Neural cell (in vitro differentiated cells): ENCODE data around the gene POU3F3. TPM values are rescaled to one million over a fixed set of nuclear protein-coding genes. Genes with fewer than 3 reads are reported as not detected.

ENCODE experiments used
- H2AFZ ChIP-seq: fragments of 200-600, 300-800 bp; sonication (generic), shearing (Covaris generic); 2 replicates; pipeline ENCODE4 v1.6.0; 2014; ENCODE audit warnings: low read depth, mild to moderate bottlenecking, antibody characterized with exemption, low read length, moderate library complexity
- H3F3A ChIP-seq: fragments of 200-600 bp; shearing (Covaris generic); 2 replicates; pipeline ENCODE4 v1.6.1; 2016; ENCODE audit warnings: mild to moderate bottlenecking, moderate library complexity, mixed read lengths, antibody characterized with exemption, low read length; ENCODE audit not compliant: insufficient read depth, poor library complexity, severe bottlenecking
- H3K27ac ChIP-seq: fragments of 200-600, 300-800 bp; sonication (generic), shearing (Covaris generic); 2 replicates; pipeline ENCODE4 v1.5.1; 2014; ENCODE audit warnings: mild to moderate bottlenecking, low read length, moderate library complexity
- H3K27me3 ChIP-seq: fragments of 300-800, 200-600 bp; sonication (generic), shearing (Covaris generic); 2 replicates; pipeline ENCODE4 v1.6.0; 2014; ENCODE audit warnings: mild to moderate bottlenecking, low read depth, low read length, moderate library complexity; ENCODE audit not compliant: insufficient read depth
- H3K36me3 ChIP-seq: fragments of 300-800, 200-600 bp; sonication (generic), shearing (Covaris generic); 2 replicates; pipeline ENCODE4 v1.5.1; 2014; ENCODE audit warnings: mild to moderate bottlenecking, antibody characterized with exemption, low read length, moderate library complexity; ENCODE audit not compliant: insufficient read depth
- H3K4me2 ChIP-seq: fragments of 300-800, 200-600 bp; sonication (generic), shearing (Covaris generic); 2 replicates; pipeline ENCODE4 v1.6.0; 2014; ENCODE audit warnings: mild to moderate bottlenecking, low read length
- H3K4me3 ChIP-seq: fragments of 300-800, 200-600 bp; sonication (generic), shearing (Covaris generic); 2 replicates; pipeline ENCODE4 v1.5.1; 2014; ENCODE audit warnings: mild to moderate bottlenecking, low read length, moderate library complexity
- H3K79me2 ChIP-seq: fragments of 200-600 bp; shearing (Covaris generic); replicated peaks from 2 replicates; pipeline ENCODE4 v1.6.0; 2014; ENCODE audit warnings: mild to moderate bottlenecking, low read length, moderate library complexity; ENCODE audit not compliant: insufficient read depth
- H3K9ac ChIP-seq: fragments of 300-800, 200-600 bp; sonication (generic), shearing (Covaris generic); 2 replicates; pipeline ENCODE4 v1.6.1; 2016; ENCODE audit warnings: mild to moderate bottlenecking, low read length, mixed read lengths
- H3K9me2 ChIP-seq: fragments of 200-600 bp; shearing (Covaris generic); 2 replicates; pipeline ENCODE4 v1.6.1; 2016; ENCODE audit warnings: mild to moderate bottlenecking, low read length, mixed read lengths; ENCODE audit not compliant: insufficient read depth
- H3K9me3 ChIP-seq: fragments of 200-600, 300-800 bp; sonication (generic), shearing (Covaris generic); 2 replicates; pipeline ENCODE4 v1.6.1; 2016; ENCODE audit warnings: mild to moderate bottlenecking, mixed run types, low read length, moderate library complexity, mixed read lengths
- H4K20me1 ChIP-seq: fragments of 200-600 bp; shearing (Covaris generic); 2 replicates; pipeline ENCODE4 v1.6.1; 2016; ENCODE audit warnings: mild to moderate bottlenecking, mixed run types; ENCODE audit not compliant: insufficient read depth
- CTCF ChIP-seq: fragments of 450-650 bp; IDR thresholded peaks from 2 replicates; pipeline ENCODE4 v1.5.1; 2014; ENCODE audit warnings: antibody characterized with exemption, mild to moderate bottlenecking, moderate library complexity; ENCODE audit not compliant: poor library complexity, severe bottlenecking
- EP300 ChIP-seq: fragments of 450-650 bp; conservative IDR thresholded peaks from 2 replicates; pipeline ENCODE4 v1.6.1; 2014; ENCODE audit warnings: antibody characterized with exemption, mild to moderate bottlenecking, moderate library complexity; ENCODE audit not compliant: poor library complexity, severe bottlenecking
- EZH2 ChIP-seq: fragments of 200-600, 300-800 bp; shearing (Covaris generic), sonication (generic); IDR thresholded peaks from 2 replicates; pipeline ENCODE4 v1.6.1; 2014; ENCODE audit warnings: antibody characterized with exemption, low read length, borderline replicate concordance, mild to moderate bottlenecking; ENCODE audit not compliant: insufficient read depth, poor library complexity, severe bottlenecking
- MXI1 ChIP-seq: fragments of 450-650 bp; conservative IDR thresholded peaks from 2 replicates; pipeline ENCODE4 v1.6.1; 2014; ENCODE audit warnings: antibody characterized with exemption, mild to moderate bottlenecking; ENCODE audit not compliant: poor library complexity, severe bottlenecking
- POLR2AphosphoS5 ChIP-seq: IDR thresholded peaks from 2 replicates; pipeline ENCODE4 v1.6.1; 2012
- RAD21 ChIP-seq: fragments of 450-650 bp; conservative IDR thresholded peaks from 2 replicates; pipeline ENCODE4 v1.6.1; 2014; ENCODE audit warnings: antibody characterized with exemption, mild to moderate bottlenecking, moderate library complexity
- REST ChIP-seq: IDR thresholded peaks from 2 replicates; pipeline ENCODE4 v1.6.1; 2012; ENCODE audit warnings: borderline replicate concordance
- SMC3 ChIP-seq: fragments of 450-650 bp; conservative IDR thresholded peaks from 2 replicates; pipeline ENCODE4 v1.6.1; 2014; ENCODE audit warnings: antibody characterized with exemption, mild to moderate bottlenecking, moderate library complexity; ENCODE audit not compliant: poor library complexity
- TAF1 ChIP-seq: IDR thresholded peaks from 2 replicates; pipeline ENCODE4 v1.6.1; 2012; ENCODE audit warnings: low read depth
- polyA plus RNA-seq: library from polyadenylated mRNA; depleted of rRNA; stranded (reverse); fragments of >200 nt; gene quantifications from 2 replicates; pipeline ENCODE4 v1.2.3, GENCODE V29; 2014

Gene POU3F3
- polyA plus RNA-seq, 1 donor from 2014 or later = 69.3 TPM

DNA sequence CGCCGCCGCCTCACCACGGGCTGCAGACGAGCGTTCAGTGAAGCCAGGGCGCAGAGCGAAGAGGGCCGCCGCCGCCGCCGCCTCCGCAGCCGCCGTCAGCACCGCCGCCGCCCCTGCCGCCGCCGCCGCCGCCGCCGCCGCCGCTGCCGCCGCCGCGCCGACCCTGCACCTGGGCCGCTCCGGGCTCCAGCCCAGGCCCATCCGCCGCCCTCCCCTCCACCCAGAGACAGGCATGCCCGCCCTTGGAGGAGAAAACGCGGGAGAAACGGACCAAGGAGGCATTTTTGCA is 3.0 kb downstream of the POU3F3 start:
- Histone ChIP-seq H3K4me2 (peak overlapping the region; percentile 95), H3K9ac (peak overlapping the region; percentile 89), H3K36me3 (peaks cover 4% of the 10 kb centered on the region), H3K4me3 (peak overlapping the region; percentile 88), H3K27me3 (no peaks in the 10 kb centered on the region), H3K9me2 (no peaks in the 10 kb centered on the region), H3K79me2 (peaks cover 67% of the 10 kb centered on the region), H4K20me1 (peaks cover 54% of the 10 kb centered on the region), H3K27ac (peak overlapping the region; percentile 94), H3K9me3 (no peaks in the 10 kb centered on the region), H2AFZ (no peak overlapping the region), H3F3A (peaks cover 3% of the 10 kb centered on the region)
- no peak for TF ChIP-seq SMC3
- no peak for TF ChIP-seq EZH2
- TF ChIP-seq MXI1 = no peak
- no peak for TF ChIP-seq TAF1
- no peak for TF ChIP-seq POLR2AphosphoS5
- no peak for TF ChIP-seq EP300
- no peak for TF ChIP-seq RAD21
- TF ChIP-seq REST = no peak
- TF ChIP-seq CTCF = no peak

- Histone ChIP-seq H3F3A (peaks cover 3% of the 10 kb centered on the region), H3K4me2 (peak overlapping the region; percentile 95), H3K27ac (peak overlapping the region; percentile 94), H2AFZ (no peak overlapping the region), H3K36me3 (peaks cover 4% of the 10 kb centered on the region), H3K9me3 (no peaks in the 10 kb centered on the region), H3K9ac (peak overlapping the region; percentile 89), H4K20me1 (peaks cover 56% of the 10 kb centered on the region), H3K9me2 (no peaks in the 10 kb centered on the region), H3K27me3 (no peaks in the 10 kb centered on the region), H3K79me2 (peaks cover 69% of the 10 kb centered on the region), H3K4me3 (peak overlapping the region; percentile 88)
- TF ChIP-seq POLR2AphosphoS5 (peak; percentile 16), CTCF (no peak), REST (peak; percentile 20), SMC3 (no peak), TAF1 (peak; percentile 33)
Observed at GRCh38 chr2:104857262-104858005, 3.5 kb downstream of the POU3F3 start.
